ENCODE results near the gene TCF4.
A peak's percentile ranks its signal among the peaks of the same experiment; 100 is the strongest.

The TCF4 gene

DNA sequence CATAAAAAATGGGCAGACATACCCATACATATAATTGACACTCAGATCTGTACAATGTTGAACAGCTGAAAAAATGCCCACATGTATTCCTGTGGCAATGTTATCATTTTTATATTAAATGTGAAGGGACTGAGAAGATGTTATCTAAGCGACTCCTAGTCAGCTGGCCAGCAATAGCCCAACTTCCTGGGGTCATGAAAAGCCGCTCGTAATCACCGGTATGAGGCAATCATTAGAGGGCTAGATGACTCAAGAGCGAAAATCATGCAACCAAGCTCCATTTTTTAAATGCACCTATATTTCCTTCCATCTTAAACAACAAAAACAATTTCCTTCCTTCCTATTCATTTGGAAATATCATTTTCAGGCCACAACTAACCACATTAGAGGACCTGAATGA lies 354.1 kb downstream of the TCF4 start:
- no peak for FAIRE-seq
- no peak for DNase-seq (ENCODE audit: extremely low spot score, insufficient read length, low read depth)

DNA sequence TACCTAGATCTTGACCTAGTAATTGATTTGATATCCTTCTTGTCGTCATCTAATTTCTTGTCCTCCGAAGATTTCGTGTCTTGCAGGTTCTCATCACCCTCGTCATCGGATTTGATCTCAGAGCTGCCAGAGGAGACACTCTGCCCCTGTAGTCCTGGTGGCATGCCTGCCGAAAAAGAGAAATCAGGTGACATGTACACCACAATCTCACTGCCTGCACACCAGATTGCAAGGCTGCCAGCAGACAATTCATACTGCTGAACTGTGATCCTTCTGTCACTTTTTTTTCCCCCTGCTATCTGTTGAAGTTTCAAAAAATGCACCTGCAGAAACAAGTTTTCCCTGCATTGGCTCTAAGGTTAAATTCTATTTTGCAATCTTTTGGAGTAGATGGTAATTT lies 355.5 kb downstream of the TCF4 start:
- DNase-seq (ENCODE audit: extremely low spot score, insufficient read length, low read depth): no peak
- FAIRE-seq: no peak

DNA sequence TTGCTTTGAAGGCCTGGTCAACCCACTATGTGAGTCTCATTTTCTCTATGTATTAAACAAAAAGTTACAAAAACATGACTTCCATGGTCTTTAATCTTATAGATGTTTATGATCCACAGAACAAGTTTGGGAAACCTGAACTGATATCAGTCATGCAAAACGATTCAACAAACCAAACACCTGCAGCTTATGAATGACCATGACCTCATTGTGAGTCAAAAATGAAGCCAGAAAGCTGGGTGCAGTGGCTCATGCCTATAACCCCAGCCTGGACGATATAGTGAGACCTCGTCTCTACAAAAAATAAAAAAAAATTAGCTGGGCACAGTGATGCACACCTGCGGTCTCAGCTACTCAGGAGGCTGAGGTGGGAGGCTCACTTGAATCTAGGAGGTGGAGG lies 358.3 kb downstream of the TCF4 start:
- no peak for FAIRE-seq
- no peak for DNase-seq (ENCODE audit: extremely low spot score, insufficient read length, low read depth)

DNA sequence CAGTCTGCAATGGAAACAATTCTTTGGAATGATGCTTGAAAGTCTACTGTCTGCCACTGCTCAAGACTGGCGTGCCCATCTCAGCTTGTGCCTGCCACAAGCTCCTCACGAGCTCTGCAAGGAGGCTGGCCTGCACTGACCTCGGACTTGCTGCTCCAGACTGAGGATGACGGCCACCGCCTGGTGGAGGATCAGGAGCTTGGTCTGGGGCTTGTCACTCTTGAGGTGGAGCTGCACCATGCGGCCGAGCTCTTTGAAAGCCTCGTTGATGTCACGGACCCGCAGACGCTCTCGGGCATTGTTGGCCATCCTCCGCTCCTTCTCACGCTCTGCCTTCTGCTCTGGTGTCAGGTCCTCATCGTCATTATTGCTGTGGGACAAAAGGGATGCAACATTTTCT lies 359.3 kb downstream of the TCF4 start:
- no peak for DNase-seq (ENCODE audit: extremely low spot score, insufficient read length, low read depth)
- no peak for FAIRE-seq

DNA sequence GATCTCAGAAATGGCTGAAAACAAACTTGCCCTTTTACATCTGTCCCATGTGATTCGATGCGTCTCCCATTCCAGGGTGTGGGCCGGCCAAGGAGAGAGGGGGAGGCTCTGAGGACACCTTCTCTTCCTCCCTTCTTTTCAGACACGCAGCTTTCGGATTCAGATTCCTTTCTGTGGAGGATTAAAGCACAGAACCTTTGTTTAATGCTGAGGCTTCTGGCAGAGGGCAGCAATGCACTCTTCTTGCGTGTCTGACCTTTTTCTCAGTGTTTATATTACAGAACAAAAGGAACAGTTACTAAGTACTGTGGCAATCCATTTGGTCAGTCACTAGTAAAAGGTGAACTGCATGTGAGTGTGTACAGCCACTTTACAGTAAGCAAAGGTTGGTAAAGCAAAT lies 359.8 kb downstream of the TCF4 start:
- DNase-seq (ENCODE audit: extremely low spot score, insufficient read length, low read depth): no peak
- no peak for FAIRE-seq

- FAIRE-seq (no peak), DNase-seq (ENCODE audit: extremely low spot score, insufficient read length, low read depth) (no peak)
Observed at GRCh38 chr18:55227771-55228170, 360.2 kb downstream of the TCF4 start.

DNA sequence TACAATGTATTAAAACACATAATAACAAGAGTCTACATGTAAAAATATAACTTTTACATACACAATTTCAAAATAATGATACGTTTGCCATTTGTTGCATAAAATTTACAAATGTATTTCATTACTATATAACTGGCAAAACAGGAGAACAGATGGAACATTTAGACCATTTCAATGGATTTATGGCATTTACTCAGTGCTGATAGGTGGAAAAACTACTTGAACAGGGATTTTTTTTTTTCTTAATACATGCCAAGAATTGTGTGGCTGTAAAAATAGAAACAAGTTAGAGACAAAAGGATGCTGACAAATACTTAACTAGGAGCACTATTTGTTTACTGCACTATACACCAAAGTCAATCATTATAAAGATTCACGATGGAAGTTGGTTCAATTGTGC lies 361.9 kb downstream of the TCF4 start:
- FAIRE-seq (no peak), DNase-seq (ENCODE audit: extremely low spot score, insufficient read length, low read depth) (no peak)

- DNase-seq (ENCODE audit: extremely low spot score, insufficient read length, low read depth) (no peak), FAIRE-seq (no peak)
Observed at GRCh38 chr18:55224086-55224625, 363.8 kb downstream of the TCF4 start.

- FAIRE-seq (no peak), DNase-seq (ENCODE audit: extremely low spot score, insufficient read length, low read depth) (no peak)
Observed at GRCh38 chr18:55221622-55222021, 366.4 kb downstream of the TCF4 start.

- DNase-seq (ENCODE audit: extremely low spot score, insufficient read length, low read depth) (no peak), FAIRE-seq (peak; percentile 42)
Observed at GRCh38 chr18:55220523-55220922, 367.5 kb downstream of the TCF4 start.

GRCh38 chr18:55219823-55220222 lies 368.2 kb downstream of the TCF4 start:
- no peak for FAIRE-seq
- DNase-seq (ENCODE audit: extremely low spot score, insufficient read length, low read depth): no peak

DNA sequence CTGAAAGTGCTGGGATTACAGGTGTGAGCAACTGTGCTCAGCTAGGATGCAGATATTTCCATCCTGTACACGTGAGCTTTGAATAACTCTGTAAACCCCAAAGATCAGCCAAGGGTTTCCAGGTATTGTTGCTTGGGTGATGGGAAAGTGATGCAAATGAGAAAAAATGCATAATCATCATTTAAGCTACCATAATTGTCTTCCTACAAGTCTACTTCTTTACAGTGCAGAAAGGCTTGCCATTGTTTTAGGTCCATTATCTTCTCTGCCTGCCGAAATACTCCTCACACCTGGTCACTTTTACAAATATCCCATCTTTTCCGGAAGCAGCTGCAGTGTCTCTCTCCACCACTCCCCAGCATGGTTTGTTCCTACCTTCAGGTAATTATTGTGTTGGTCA lies 368.9 kb downstream of the TCF4 start:
- no peak for FAIRE-seq
- no peak for DNase-seq (ENCODE audit: extremely low spot score, insufficient read length, low read depth)

DNA sequence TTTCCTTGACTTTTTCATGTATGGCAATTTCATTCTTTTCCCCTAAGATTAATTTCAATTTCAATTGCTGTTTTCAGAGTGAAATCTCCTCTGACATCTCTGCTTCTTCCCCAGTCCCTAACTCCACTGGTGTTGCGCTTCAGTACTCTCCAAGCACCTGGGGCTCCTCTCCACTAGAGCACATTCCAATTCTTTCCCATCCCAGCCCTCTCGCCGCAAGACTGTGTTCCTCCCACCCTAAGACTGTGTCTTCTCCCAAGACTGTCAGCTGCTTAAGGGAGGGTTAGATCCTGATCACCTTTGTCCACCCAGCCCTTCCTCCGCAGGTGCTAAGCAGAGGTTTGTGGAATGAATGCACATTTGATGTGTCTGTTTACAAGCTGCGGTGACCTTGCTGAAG lies 373.0 kb downstream of the TCF4 start:
- no peak for DNase-seq (ENCODE audit: extremely low spot score, insufficient read length, low read depth)
- FAIRE-seq: no peak

- DNase-seq (ENCODE audit: extremely low spot score, insufficient read length, low read depth) (no peak), FAIRE-seq (no peak)
Observed at GRCh38 chr18:55214534-55214933, 373.5 kb downstream of the TCF4 start.

DNA sequence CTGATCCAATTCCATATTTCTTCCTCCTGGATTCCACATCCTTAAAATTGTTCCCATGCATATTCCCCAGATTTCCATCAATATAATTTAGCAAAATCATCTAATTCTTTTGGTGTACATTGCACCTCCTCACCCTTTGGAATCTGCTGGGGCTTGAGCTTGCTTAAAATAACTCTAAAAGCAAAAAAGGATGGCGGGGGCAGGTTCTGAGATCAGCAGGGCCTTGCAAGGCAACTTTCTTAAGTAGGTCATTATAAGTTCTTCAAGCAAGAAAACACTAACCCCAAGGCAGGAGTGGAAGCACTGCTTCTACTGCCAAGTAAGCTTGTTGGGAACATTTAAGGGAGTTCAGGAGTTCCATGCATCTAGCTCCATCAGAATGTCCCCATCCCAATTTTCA lies 374.4 kb downstream of the TCF4 start:
- no peak for DNase-seq (ENCODE audit: extremely low spot score, insufficient read length, low read depth)
- FAIRE-seq: no peak

DNA sequence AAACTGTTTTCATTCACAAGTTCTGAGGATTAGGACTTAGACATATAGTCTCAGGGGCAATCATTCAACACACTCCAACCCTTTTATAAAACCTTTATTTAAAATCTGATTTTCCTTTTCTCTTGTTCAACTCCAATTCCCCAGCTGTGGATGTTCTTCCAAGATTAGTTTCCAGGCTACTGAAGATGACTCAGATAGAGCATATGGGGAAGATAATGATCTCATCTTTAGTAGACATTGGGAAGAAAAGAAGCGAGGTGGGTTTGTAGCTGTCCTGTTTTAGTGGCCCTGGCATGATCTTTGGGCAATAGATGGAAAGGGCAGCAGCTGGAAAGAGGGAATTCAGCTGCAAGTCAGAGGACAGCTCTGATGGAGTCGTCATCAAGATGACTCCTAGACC lies 381.1 kb downstream of the TCF4 start:
- DNase-seq (ENCODE audit: extremely low spot score, insufficient read length, low read depth) (no peak), FAIRE-seq (no peak)

DNA sequence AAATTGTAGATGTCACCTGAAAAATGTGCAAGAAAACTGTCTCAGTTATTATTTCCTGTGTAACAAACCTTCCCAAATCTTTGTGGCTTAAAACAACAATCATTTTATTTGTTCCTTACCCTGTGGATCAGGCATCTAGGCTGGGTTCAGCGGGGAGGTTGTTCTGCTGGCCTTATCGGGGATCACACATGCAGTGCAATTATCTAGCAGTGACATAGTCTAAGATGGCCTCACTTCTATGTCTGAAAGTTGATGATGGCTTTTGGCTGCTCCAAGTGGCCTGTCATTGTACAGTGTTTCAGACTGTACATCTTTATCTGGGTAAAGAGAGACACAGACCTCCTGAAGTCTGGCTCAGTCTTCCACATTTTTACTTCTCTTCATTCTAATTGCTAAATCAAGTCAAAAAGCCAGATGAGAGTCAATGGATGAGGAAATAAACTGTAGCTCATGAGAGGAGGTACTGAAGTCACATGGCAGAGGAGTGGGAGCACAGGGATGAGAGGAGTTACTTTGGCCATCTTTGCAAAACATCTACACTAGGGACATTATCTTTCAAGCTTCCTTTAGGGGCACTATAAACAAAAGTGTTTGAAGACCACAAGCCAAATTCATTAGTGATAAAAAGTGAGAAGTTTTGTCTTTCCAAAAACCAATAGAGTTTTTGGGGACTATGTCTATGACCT lies 385.6 kb downstream of the TCF4 start:
- DNase-seq (ENCODE audit: extremely low spot score, insufficient read length, low read depth) (no peak), FAIRE-seq (no peak)

GRCh38 chr18:55199291-55199963 lies 388.6 kb downstream of the TCF4 start:
- DNase-seq (ENCODE audit: extremely low spot score, insufficient read length, low read depth) (no peak), FAIRE-seq (no peak)

DNA sequence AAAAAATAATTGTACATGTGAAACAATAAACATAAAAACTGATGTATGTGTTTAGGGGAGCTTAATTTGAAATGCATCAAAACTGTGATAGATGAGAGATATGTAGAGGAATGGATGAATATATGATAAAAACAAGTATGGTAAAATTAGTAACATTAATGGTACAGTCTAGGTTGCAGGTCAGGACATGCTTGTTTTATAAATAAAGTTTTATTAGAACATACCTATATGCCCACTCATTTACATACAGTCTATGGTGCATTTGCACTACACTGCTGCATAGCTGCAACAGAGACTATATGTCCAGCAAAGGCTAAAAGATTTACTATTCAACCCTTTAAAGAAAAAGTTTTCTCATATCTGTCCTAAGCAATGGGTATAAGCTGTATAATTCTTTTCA lies 392.1 kb downstream of the TCF4 start:
- DNase-seq (ENCODE audit: extremely low spot score, insufficient read length, low read depth): no peak
- FAIRE-seq: no peak

DNA sequence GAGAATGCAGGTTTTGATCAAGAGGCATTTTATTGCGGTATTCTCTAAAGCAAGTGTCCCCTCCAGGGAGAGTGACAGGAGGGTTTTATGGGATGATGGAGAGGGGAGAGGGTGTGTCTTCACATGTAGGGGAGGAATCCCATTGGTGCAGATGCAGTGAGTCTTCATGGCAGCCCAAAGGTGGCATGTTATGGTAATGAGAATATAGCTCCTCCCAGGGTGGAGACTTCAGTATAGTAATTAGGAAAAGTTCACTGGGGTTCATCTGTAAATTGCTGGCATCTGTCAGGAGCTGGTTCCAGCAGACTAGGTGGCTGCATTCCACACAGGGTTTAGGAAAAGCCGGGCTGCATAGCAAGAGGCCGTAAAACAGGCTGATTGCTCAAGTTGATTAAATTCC lies 398.0 kb downstream of the TCF4 start:
- no peak for FAIRE-seq
- DNase-seq (ENCODE audit: extremely low spot score, insufficient read length, low read depth): no peak

- DNase-seq (ENCODE audit: extremely low spot score, insufficient read length, low read depth): no peak
- no peak for FAIRE-seq
Observed at GRCh38 chr18:55186588-55186987, 401.4 kb downstream of the TCF4 start.

- DNase-seq (ENCODE audit: extremely low spot score, insufficient read length, low read depth): no peak
- no peak for FAIRE-seq
Observed at GRCh38 chr18:55185391-55185790, 402.6 kb downstream of the TCF4 start.
